ENCODE data around the gene KDM6A.
"Not testable (repeated sequence)": the region's sequence is repeated elsewhere in the genome, so short reads cannot be mapped to it uniquely, and the experiment has no call there.

KDM6A gene

DNA sequence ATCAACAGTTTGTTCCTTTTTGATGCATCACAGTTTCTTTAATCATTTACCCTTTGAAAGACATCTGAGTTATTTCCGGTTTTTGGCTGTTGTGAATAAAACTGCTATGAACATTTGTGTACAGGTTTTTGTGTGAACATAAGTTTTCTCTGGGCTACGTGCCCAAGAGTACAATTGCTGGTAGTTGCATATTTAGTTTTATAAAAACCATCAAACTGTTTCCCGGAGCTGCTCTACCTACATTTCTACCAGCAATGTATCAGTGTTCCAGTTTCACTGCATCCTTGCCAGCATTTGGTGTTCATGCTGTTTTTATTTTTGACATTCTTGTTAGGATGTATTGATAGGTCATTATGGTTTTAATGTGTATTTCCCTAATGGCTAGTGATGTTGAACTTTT is 17.3 kb downstream of the KDM6A start:
- DNase-seq = no peak

DNA sequence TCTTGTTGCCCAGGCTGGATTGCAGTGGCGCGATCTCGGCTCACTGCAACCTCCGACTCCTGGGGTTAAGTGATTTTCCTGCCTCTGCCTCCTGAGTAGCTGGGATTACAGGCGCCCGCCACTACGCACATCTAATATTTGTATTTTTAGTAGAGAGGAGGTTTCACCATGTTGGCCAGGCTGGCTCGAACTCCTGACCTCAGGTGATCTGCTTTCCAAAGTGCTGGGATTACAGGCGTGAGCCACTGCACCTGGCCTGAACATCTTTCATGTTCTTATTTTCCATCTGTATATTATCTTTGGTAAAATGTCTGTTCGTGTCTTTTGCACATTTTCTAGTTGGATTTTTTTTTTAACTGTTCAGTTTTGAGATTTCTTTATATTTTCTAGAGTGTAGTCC is 17.7 kb downstream of the KDM6A start:
- not testable (repeated sequence) for DNase-seq

DNA sequence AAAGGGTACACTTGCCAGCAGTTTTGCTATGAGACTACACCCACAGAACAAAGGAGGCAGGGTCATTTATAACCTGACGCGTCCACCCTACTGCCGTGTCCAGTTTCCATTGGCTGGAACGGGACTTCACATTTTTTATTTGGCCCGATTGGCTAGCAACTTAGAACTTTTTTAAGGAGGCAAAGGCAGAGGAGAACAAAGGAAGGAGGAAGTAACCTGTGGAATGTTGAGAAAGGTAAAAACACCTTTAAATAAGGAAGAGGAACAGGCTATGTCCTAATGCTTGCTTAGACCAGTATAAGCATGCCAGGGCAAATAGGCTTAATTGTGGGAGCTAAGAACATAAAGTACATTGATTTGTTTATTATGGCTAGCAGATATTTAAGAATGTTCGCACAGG is 18.7 kb downstream of the KDM6A start:
- DNase-seq = no peak

DNA sequence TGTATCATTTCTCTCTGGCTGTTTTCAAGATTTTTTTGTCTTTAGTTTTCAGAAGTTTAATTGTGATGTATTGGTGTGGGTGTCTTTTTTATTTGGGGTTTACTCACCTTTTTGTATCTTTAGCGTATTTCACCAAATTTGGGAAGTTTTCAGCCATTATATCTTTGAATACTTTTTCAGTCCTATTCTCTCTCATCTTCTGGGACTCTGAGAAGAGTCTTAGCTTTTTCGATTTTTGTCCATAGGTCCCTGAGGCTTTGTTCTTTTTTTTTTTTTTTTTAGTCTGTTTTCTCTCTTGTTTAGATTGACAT is 23.8 kb downstream of the KDM6A start:
- DNase-seq = no peak

DNA sequence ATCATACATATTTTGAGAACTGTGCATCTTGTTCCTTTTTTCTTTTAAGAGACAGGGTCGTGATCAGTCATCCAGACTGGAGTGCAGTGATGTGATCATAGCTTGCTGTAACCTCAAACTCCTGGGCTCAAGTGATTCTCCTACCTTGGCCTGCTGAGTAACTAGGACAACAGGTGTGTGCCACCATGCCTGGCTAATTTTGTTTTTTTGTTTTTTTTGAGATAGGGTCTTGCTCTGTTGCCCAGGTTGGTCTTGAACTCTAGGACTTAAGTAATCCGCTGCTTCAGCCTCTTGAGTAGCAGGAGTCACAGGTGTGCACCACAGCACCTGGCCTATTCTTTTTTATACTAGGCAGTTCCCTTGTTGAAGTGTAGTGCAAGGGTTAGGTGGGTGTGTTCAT is 24.6 kb downstream of the KDM6A start:
- no peak for DNase-seq

DNA sequence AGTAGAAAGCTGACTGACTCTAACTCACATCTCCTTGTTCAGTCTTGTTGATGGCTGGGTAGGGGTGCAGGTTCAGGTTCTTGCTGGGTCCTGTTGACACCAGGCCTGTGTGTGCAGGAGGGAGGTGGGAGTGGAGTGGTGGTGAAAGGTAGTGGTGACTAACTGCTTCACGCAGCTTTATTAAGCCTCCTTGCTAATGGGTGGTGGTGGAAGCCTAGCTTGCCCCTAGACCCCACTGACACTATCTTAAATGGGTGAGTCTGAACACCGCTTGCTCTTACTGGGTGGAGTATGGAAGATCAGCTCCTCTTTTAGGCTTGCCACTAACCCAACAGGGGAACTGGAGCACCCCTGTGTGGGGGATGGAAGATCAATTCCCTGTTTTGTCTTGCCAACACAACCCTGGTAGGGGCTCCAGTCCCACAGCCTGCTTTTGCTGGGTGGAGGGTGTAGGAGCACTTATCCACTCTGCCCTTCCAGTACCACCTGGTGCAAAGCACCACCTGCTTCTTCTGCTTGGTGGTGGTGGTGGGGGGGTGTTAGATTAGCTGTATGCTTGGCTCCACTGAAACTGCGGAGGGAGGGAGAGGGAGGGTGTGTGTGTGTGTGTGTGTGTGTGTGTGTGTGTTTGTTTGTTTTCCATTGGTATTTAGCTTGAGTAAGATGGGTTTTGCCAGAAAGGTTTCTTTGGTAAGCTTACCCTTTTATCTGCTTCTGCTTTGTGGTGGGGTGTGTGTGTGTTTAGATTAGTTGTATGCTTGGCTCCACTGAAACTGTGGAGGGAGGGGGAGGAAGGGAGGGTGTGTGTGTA is 25.6 kb downstream of the KDM6A start:
- peak; percentile 70 for DNase-seq

DNA sequence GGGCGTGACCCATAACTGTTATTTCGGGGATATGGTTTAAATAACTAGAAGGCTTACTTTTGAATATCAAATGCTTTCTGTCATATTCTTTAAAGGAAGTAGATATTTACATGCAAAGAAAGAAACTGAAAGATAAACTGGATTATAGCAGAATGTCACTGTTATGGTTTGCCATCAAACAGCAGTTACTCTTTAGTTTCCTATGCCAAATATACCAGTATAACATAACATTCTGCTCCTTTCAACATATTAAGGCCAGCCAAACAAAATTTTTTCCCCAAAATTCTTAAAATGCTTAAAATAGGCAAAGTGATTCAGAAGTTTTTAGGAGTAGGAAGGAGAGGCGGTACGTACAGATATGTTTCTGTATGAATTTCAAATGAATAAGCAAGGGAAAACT is 27.0 kb downstream of the KDM6A start:
- DNase-seq = no peak

DNA sequence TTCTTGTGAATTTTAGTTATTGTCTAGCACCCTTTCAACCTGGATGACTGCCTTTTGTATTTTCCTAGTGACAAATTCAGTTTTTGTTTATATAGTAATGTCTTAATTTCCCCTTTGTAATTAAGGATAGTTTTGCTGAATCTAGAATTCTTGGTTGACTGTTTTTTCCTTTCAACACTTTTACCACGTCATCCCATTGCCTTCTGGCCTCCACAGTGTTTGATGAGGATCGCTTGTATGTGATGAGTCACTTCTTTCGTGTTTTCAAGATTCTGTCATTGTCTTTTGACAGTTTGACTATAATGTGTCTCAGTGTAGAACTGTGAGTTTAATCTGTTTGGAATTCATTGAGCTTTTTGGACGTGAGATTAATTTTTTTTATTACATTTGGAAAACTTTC is 30.1 kb downstream of the KDM6A start:
- DNase-seq = no peak

DNA sequence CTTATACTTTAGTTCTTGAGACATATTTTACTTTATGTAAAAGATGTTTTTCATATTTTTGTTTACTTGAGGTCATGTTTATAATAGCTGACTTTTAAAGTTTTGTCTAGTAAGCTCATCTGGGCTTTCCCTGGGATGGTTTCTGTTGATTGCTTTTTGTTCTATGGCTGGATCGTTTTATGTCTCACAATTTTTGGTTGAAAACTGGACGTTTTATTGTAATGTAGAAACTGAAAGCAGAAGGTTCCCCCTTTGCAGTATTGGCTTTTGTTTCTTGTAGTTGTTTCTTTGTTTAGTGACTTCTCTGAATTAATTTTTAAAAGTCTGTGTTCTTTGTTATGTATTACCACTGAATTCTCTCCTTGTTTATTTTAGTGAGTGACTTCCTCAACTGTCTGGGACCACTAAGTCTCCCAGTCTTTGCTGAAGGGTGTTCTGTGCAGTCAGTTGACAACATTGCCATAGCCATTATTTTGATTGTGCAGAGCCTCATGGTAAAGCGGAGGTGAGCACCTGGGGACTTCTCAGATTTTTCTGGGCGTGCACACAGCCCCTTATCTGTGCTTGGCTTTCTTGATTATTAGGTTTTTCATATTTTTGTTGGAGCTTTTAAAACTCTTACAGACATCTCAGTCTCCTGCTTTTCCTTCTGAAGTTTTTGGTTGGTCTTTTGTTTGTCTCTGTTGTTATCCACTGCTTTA is 31.0 kb downstream of the KDM6A start:
- DNase-seq = no peak

DNA sequence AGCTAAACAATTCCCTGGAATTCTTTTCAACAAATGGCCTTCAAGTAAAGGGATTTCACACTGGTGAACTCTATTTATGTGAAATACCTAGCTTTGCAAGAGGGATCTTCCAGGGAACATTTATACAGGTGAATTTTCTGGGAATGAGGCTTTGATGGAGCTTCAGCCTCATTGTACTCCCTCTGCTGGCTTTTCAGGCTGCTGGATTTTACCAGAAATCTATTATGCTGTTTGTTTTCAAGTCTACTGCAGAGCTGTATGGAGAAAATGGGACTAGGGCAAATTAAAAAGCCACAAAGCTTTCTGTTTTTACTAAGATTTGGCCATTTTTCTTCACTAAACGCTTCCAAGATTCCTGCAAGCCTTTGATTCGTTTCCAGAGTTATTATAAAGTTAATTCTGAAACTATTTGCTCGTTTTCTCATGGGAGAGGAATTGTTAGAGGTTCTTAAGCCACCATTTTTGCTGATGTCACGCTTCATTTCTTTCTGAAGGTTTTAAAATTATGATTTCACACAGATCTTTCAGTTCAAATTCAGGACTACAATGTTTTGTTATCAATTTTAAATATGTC is 31.6 kb downstream of the KDM6A start:
- DNase-seq = no peak

DNA sequence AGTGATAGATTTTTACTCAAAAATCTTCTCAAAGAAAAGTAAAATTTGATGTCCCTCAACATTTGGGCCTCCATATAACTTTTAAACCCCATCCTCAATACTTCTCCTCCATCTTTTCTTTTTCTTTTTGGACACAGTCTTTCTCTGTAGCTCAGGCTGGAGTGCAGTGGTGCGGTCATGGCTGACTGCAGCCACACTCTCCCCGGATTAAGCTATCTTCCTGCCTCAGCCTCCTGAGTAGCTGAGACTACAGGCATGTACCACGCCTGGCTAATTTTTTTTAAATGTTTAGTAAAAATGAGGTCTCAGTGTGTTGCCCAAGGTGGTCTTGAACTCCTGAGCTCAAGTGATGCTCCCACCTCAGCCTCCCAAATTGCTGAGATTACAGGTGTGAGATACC is 33.1 kb downstream of the KDM6A start:
- no peak for DNase-seq

DNA sequence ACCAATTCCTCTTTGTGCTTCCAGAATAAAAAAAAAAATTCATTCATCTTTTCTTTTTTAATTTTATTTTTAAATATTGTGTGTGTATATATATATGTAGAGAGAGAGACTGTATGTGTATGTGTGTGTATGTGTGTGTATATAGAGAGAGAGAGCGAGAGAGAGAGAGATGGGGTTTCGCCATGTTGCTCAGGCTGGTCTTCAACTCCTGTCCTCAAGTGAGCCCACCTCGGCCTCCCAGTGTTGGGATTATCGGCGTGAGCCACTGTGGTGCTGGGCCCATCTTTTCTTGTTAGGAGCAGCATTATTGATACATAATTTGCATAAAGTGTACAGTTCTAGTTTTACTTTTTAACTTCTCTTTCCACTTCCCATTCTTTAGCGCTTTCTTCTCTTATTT is 33.6 kb downstream of the KDM6A start:
- DNase-seq = no peak

DNA sequence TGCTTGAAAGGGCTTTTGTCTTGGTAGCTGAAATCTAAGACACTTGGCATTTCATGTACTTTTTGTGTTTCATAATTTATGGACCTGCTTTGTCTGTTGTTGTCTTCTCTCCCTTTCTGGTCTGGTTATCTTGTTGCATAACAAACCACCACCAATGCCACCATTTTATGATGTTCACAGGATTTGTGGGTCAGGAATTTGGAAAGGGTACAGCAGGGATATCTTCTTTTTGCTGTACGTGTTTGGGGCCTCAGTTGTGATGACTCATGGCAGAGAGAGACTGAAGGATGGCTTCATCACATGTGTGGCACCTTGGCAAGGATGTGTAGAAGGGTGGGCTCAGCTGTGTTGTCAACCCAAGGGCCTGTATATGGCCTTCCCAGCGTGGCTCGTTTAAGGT is 35.2 kb downstream of the KDM6A start:
- no peak for DNase-seq

DNA sequence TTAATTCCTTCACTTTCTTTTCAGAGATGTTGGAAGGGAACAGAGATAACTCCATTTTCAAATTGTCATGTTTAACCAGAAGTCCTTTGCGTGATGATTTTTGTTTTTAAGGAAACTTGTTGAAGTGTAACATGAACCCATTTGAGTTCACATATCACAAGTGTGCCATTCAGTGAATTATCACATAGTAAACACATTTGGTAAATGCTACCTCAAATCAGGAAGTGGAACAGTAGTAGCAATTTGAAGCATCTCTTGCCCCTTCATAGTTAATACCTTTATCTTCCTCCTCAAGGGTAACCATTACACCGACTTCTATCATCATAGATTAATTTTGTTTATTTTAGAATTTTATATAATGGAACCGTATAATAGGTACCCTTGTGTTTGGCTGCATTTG is 35.8 kb downstream of the KDM6A start:
- no peak for DNase-seq

DNA sequence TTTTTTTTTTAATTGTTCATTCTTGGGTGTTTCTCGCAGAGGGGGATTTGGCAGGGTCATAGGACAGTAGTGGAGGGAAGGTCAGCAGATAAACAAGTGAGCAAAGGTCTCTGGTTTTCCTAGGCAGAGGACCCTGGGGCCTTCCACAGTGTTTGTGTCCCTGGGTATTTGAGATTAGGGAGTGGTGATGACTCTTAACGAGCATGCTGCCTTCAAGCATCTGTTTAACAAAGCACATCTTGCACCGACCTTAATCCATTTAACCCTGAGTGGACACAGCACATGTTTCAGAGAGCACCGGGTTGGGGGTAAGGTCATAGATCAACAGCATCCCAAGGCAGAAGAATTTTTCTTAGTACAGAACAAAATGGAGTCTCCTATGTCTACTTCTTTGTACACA is 37.5 kb downstream of the KDM6A start:
- DNase-seq = not testable (repeated sequence)

DNA sequence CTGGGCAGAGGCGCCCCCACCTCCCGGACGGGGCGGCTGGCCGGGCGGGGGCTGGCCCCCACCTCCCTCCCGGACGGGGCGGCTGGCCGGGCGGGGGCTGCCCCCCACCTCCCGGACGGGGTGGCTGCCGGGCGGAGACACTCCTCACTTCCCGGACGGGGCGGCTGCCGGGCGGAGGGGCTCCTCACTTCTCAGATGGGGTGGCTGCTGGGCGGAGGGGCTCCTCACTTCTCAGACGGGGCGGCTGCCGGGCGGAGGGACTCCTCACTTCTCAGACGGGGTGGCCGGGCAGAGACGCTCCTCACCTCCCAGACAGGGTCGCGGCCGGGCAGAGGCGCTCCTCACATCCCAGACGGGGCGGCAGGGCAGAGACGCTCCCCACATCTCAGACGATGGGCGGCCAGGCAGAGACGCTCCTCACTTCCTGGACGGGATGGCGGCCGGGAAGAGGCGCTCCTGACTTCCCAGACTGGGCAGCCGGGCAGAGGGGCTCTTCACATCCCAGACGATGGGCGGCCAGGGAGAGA is 38.1 kb downstream of the KDM6A start:
- not testable (repeated sequence) for DNase-seq

DNA sequence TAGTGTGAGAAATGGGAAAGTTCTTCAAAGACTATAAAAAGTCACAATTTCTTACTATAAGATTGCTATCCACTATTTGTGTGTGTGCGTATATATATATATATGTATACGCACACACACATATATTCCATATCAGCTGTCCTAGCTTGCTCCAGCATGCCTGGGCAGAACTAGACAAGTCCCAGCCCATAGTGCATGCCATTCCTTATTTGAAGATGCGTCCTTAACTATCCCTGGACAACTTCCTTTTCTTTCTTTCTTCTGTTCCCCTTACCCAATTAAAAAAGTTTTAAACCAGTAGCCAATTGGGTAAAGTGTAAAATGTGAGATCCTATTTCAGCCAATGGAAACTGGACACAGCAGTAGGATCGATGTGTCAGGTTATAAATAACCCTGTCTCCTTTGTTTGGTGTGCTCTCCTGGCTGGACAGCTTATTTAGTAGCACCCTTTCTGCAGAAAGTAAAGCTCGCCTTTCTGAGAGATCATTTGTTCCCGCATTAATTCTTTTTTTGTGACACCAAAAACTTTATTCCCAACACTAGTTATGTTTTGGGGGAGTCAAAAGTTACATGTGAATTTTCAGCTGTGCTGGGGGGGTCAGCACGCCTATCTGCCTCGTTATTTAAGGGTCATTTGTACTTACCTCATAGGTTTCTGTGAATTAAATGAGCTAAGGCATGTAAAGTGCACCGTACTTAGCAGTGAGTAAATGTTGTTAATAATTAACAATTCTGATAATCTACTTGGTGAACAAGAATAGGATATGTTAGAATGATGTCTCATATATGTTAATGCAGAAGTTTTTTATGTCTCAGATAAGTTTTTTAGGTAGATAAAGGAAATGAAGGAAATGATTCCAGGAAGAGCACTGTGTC is 40.9 kb downstream of the KDM6A start:
- no peak for DNase-seq

DNA sequence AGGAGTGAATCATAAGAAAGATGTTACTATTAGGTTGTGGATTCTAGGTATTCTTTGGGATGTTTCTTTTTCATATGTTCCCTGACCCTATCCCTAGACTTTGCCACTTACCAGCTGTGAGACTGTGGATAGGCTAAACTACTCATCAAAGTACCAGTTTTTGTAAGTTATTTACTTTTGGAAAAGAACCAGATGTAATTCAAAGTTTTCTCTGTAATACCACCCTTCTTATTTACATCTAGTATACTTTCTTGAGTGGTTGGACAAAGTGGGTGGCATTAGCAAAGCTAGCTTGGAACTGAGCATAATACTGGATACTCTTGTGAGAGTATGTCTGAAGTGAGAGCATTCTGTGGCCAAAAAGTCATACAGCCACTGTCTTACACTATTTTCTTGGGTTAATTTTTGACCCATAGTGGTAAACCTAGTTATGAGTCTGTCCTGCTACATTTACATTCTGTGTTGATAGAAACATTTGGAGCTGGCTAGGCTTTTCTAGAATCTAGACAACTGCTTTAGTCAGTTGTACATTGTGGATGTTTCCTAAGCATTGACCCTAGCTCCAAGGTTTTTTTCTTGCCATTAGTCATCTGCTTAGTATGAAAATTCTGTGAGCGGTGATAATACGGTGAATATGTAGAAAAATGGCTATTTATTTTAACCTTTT is 41.7 kb downstream of the KDM6A start:
- DNase-seq = no peak

DNA sequence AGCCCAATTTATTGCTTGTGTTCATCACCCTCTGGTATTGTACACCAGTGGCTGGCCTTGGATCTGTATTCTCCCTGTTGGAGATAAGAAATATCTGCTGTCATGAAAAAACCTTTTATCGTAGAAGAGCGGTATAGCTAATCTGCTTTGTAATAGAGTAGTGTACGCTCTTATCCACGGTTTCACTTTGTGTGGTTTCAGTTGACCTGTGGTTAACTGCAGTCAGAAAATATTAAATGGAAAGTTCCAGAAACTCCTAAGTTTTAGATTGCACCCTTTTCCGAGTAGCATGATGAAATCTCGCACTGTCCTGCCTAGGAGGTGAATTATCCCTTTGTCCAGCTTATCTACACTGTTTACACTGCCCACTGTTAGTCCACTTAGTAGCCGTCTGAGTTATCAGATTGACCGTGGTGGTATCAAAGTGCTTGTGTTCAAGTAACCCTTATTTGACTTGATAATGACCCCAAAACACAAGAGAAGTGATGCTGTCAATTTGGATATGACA is 42.4 kb downstream of the KDM6A start:
- DNase-seq = no peak

DNA sequence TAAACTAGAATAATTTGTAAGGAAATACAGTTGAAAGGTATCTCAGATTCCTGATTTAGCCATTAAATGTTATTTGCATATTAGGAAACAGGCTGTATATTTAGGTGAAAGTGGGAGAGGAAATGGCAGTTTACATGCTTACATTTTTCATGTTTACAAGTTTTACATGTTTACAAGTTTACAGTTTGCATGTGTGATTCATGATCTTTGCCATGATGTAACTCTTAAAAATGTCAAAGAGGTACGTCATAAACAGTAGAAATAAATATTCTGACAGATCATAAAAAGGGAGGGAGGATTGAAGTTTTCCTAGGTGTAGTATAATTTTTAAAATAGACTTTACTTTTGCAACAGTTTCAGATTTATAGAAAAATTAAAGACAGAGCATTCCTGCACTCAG is 45.7 kb downstream of the KDM6A start:
- DNase-seq = no peak

DNA sequence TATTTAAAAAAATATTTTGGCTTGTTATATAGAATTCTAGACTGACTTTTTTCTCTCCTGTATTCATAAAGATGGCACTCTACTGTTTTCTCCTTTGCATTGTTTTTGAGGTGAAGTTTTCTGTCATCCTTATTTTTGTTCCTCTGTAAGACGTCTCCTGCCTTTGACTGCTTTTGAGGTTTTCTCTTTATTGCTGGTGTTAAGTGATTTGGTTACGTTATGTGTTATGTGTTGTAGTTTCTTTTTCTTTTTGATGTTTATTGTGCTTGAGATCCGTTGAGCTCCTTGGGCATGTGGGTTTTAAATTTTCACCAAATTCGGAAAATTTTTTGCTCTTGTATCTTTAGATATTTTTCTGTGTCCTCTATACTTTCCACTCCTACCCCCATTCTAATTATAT is 50.0 kb downstream of the KDM6A start:
- no peak for DNase-seq

DNA sequence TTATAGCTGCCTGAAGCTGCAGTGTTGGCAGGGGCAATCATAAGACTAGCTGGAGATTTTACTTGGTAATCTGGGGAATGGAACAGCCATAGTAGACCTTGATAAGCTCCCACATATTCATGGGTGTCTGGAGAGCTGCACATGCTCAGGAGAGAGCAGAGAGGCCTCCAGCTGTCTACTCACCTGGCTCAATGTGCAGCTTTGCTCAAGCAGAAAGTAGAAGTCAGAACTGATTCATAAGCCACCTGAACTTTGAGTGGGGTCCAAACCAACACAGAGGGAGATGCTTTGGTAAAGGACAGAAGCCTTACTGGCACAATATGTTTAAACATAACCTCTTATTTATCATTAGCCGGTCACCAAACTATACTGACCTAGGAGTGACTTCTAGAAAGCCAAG is 54.4 kb downstream of the KDM6A start:
- no peak for DNase-seq

Data from NCI-H510A treated with DMSO at 0.1 percent for 48 hours (cell line).